H1 (cell line): ENCODE data around the gene LIN54.

Experiments
- ASH2L ChIP-seq: fragments of 200-600, 300-600 bp; sonication (generic); IDR thresholded peaks from one replicate; pipeline ENCODE4 v1.7.1; 2017; ENCODE audit warnings: low read length
- CREB1 ChIP-seq: IDR thresholded peaks from 2 replicates; pipeline ENCODE4 v1.6.1; 2012; ENCODE audit warnings: inconsistent platforms
- EP300 ChIP-seq, 2 experiments: IDR thresholded peaks; 1 replicate in 1 of 2; 2 replicates in 1 of 2; pipeline ENCODE4 v1.6.1; 2011 to 2012; ENCODE audit warnings: low read depth in 2 of 2, low read length in 2 of 2, mild to moderate bottlenecking in 2 of 2, borderline replicate concordance in 1 of 2, inconsistent platforms in 1 of 2, moderate library complexity in 1 of 2
- EZH2 ChIP-seq: fragments of 200-600 bp; sonication (generic); IDR thresholded peaks from 2 replicates; pipeline ENCODE4 v1.7.1; 2012; ENCODE audit warnings: low read depth, mild to moderate bottlenecking, moderate library complexity, low read length, inconsistent platforms; ENCODE audit not compliant: severe bottlenecking
- JUN ChIP-seq: IDR thresholded peaks from 2 replicates; pipeline ENCODE4 v1.6.1; 2011; ENCODE audit warnings: low read depth, mild to moderate bottlenecking, improper control_type of control experiment, low read length
- JUND ChIP-seq: IDR thresholded peaks from 2 replicates; pipeline ENCODE4 v1.6.1; 2011; ENCODE audit warnings: mild to moderate bottlenecking, improper control_type of control experiment, low read length
- NRF1 ChIP-seq: IDR thresholded peaks from 2 replicates; pipeline ENCODE4 v1.6.1; 2011; ENCODE audit warnings: mild to moderate bottlenecking, low read depth, low read length, improper control_type of control experiment
- POLR2A ChIP-seq, 2 experiments: IDR thresholded peaks; 1 replicate in 1 of 2; 2 replicates in 1 of 2; pipeline ENCODE4 v1.6.1; 2011; ENCODE audit warnings: low read depth in 2 of 2, low read length in 2 of 2, mild to moderate bottlenecking in 2 of 2; ENCODE audit errors: control extremely low read depth in 1 of 2
- SP1 ChIP-seq: IDR thresholded peaks from 2 replicates; pipeline ENCODE4 v1.6.1; 2011; ENCODE audit warnings: low read depth, low read length
- TAF7 ChIP-seq: optimal IDR thresholded peaks from 2 replicates; pipeline ENCODE3; 2011; ENCODE audit warnings: low read depth, mild to moderate bottlenecking, inconsistent platforms, low read length, moderate library complexity, borderline replicate concordance
- TF ChIP-seq, protein P1 (sequence below), 3 experiments: IDR thresholded peaks; 1 replicate in 2 of 3; 2 replicates in 1 of 3; pipeline versions ENCODE4 v1.5.1 to v1.6.1; 2011; ENCODE audit warnings: low read length in 3 of 3, mild to moderate bottlenecking in 3 of 3, inconsistent platforms in 2 of 3, low read depth in 1 of 3, moderate library complexity in 1 of 3; ENCODE audit not compliant: insufficient read depth in 1 of 3; ENCODE audit errors: control extremely low read depth in 1 of 3

DNA sequence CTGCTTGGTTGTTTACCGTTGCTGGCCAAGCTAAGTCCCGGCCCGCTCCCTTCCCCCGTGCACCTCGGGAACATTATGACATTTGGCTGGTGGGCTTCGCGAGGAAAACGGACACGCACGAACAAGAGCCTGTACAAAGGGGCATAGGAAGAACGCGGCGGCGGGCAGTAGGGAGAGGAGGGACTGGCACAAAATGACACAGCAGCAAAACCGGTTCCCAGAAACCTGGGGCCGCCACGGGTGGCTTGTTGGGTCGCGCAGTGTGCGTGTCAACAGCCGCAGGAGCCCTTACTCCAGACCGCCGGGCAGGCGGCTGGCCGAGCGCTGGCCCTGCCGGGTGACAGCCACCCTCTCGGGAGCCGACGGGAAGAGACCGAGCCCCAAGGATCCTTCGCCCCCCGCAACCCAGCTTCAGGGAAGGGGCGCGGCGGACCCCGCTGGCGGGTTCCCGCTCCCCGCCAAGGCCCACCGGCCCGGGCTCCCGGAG is 1.6 kb upstream of the LIN54 start:
- TF ChIP-seq JUN, result no peak
- TF ChIP-seq, protein P1, sequence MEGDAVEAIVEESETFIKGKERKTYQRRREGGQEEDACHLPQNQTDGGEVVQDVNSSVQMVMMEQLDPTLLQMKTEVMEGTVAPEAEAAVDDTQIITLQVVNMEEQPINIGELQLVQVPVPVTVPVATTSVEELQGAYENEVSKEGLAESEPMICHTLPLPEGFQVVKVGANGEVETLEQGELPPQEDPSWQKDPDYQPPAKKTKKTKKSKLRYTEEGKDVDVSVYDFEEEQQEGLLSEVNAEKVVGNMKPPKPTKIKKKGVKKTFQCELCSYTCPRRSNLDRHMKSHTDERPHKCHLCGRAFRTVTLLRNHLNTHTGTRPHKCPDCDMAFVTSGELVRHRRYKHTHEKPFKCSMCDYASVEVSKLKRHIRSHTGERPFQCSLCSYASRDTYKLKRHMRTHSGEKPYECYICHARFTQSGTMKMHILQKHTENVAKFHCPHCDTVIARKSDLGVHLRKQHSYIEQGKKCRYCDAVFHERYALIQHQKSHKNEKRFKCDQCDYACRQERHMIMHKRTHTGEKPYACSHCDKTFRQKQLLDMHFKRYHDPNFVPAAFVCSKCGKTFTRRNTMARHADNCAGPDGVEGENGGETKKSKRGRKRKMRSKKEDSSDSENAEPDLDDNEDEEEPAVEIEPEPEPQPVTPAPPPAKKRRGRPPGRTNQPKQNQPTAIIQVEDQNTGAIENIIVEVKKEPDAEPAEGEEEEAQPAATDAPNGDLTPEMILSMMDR (IDR thresholded peaks at IDR 0.05; ENCODE audit: control extremely low read depth in 1 of 3, insufficient read depth in 1 of 3, low read depth in 1 of 3, low read length in 3 of 3), result no peak
- no peak for TF ChIP-seq JUND
- no peak for TF ChIP-seq NRF1
- no peak for TF ChIP-seq POLR2A (IDR thresholded peaks at IDR 0.05; ENCODE audit: control extremely low read depth in 1 of 2, low read depth in 2 of 2, low read length in 2 of 2)
- no peak for TF ChIP-seq EZH2
- no peak for TF ChIP-seq EP300 (IDR thresholded peaks at IDR 0.05; ENCODE audit: borderline replicate concordance in 1 of 2, low read depth in 2 of 2, low read length in 2 of 2)
- no peak for TF ChIP-seq TAF7
- TF ChIP-seq CREB1, result 0 out of 2 replicates have a peak, but pooled peaks have one; percentile 19
- TF ChIP-seq SP1, result no peak
- no peak for TF ChIP-seq ASH2L
